ENCODE results near the gene HBG1.

- TF ChIP-seq ZSCAN18 (tag by site-specific recombination; IDR thresholded peaks at IDR 0.05) (no peak), PRDM1 (tag by site-specific recombination; IDR thresholded peaks at IDR 0.05) (no peak), KLF16 (tag by site-specific recombination; IDR thresholded peaks at IDR 0.05) (no peak), REST (tag by site-specific recombination; IDR thresholded peaks at IDR 0.05) (no peak), ZNF24 (tag by site-specific recombination; IDR thresholded peaks at IDR 0.05) (no peak), CTCF (tag by site-specific recombination; IDR thresholded peaks at IDR 0.05) (no peak), ZNF639 (tag by site-specific recombination; IDR thresholded peaks at IDR 0.05) (no peak), ZNF626 (tag by site-specific recombination; IDR thresholded peaks at IDR 0.05) (no peak), TSHZ1 (tag by site-specific recombination; IDR thresholded peaks at IDR 0.05; ENCODE audit: borderline replicate concordance) (no peak), REPIN1 (tag by site-specific recombination; IDR thresholded peaks at IDR 0.05; ENCODE audit: low read depth) (no peak), KLF10 (tag by site-specific recombination; IDR thresholded peaks at IDR 0.05) (no peak), ZNF174 (tag by site-specific recombination; IDR thresholded peaks at IDR 0.05) (no peak)
Observed at GRCh38 chr11:5280582-5281102, 31.0 kb upstream of the HBG1 start.
